NCI-H345 treated with DMSO at 0.1 percent for 48 hours (cell line): ENCODE results near the gene TMEM231.
"Not testable (repeated sequence)": the region's sequence is repeated elsewhere in the genome, so short reads cannot be mapped to it uniquely, and the experiment has no call there.

Experiments used
- DNase-seq: peaks from one replicate; lab custom pipeline; 2025; ENCODE audit not compliant: unreplicated experiment; lab: John Stamatoyannopoulos, UW

The TMEM231 gene

GRCh38 chr16:75567911-75568310 lies 11.9 kb upstream of the TMEM231 start:
- no peak for DNase-seq

- no peak for DNase-seq
Observed at GRCh38 chr16:75566758-75567255, 10.8 kb upstream of the TMEM231 start.

- peak; percentile 53 for DNase-seq
Observed at GRCh38 chr16:75566040-75566757, 10.1 kb upstream of the TMEM231 start, which contains the start of gene GABARAPL2. TSS of gene GABARAPL2 (plus strand) at chr16:75566379. CDS start at chr16:75566487, 108 bp downstream.

- DNase-seq, result peak; percentile 17
Observed at GRCh38 chr16:75565640-75566039, 9.6 kb upstream of the TMEM231 start.

- DNase-seq, result no peak
Observed at GRCh38 chr16:75559564-75560372, 3.7 kb upstream of the TMEM231 start.

- DNase-seq, result no peak
Observed at GRCh38 chr16:75558846-75559401, 2.9 kb upstream of the TMEM231 start.

- no peak for DNase-seq
Observed at GRCh38 chr16:75556431-75556950, 439 bp upstream of the TMEM231 start.

GRCh38 chr16:75555213-75555706 lies 792 bp downstream of the TMEM231 start:
- DNase-seq, result peak; percentile 21

- DNase-seq, result no peak
Observed at GRCh38 chr16:75552951-75553350, 3.1 kb downstream of the TMEM231 start.

GRCh38 chr16:75550211-75550662 lies 5.8 kb downstream of the TMEM231 start:
- no peak for DNase-seq

- DNase-seq, result not testable (repeated sequence)
Observed at GRCh38 chr16:75548456-75548855, 7.6 kb downstream of the TMEM231 start.

GRCh38 chr16:75546293-75546692 lies 9.8 kb downstream of the TMEM231 start:
- DNase-seq, result no peak

- not testable (repeated sequence) for DNase-seq
Observed at GRCh38 chr16:75545879-75546278, 10.2 kb downstream of the TMEM231 start.

GRCh38 chr16:75542462-75542861 lies 13.6 kb downstream of the TMEM231 start:
- not testable (repeated sequence) for DNase-seq

- DNase-seq, result no peak
Observed at GRCh38 chr16:75541236-75541635, 14.8 kb downstream of the TMEM231 start.

GRCh38 chr16:75538882-75539565 lies 17.0 kb downstream of the TMEM231 start:
- not testable (repeated sequence) for DNase-seq

- no peak for DNase-seq
Observed at GRCh38 chr16:75537776-75538175, 18.3 kb downstream of the TMEM231 start.

- no peak for DNase-seq
Observed at GRCh38 chr16:75535901-75536300, 20.2 kb downstream of the TMEM231 start, which contains the start of gene CHST5. TSS of gene CHST5 (minus strand) at chr16:75536108. CDS start at chr16:75530384, 5,724 bp downstream.

- no peak for DNase-seq
Observed at GRCh38 chr16:75535211-75535843, 20.7 kb downstream of the TMEM231 start.
